ENCODE data around the gene SPSB1.
"Not testable (repeated sequence)": the region's sequence is repeated elsewhere in the genome, so short reads cannot be mapped to it uniquely, and the experiment has no call there.

SPSB1 gene

GRCh38 chr1:9382643-9383491 lies 90.2 kb downstream of the SPSB1 start:
- DNase-seq (ENCODE audit: low spot score) = no peak
- TF ChIP-seq, protein P1, sequence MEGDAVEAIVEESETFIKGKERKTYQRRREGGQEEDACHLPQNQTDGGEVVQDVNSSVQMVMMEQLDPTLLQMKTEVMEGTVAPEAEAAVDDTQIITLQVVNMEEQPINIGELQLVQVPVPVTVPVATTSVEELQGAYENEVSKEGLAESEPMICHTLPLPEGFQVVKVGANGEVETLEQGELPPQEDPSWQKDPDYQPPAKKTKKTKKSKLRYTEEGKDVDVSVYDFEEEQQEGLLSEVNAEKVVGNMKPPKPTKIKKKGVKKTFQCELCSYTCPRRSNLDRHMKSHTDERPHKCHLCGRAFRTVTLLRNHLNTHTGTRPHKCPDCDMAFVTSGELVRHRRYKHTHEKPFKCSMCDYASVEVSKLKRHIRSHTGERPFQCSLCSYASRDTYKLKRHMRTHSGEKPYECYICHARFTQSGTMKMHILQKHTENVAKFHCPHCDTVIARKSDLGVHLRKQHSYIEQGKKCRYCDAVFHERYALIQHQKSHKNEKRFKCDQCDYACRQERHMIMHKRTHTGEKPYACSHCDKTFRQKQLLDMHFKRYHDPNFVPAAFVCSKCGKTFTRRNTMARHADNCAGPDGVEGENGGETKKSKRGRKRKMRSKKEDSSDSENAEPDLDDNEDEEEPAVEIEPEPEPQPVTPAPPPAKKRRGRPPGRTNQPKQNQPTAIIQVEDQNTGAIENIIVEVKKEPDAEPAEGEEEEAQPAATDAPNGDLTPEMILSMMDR (IDR thresholded peaks at IDR 0.05; ENCODE audit: extremely low read depth, insufficient read depth, missing control alignments) = no peak
- in situ Hi-C loops (cut with MboI; ENCODE audit: low pct_unique_long_range_greater_than_20kb, low sequenced_read_pairs, unreplicated experiment) = no loop called here

DNA sequence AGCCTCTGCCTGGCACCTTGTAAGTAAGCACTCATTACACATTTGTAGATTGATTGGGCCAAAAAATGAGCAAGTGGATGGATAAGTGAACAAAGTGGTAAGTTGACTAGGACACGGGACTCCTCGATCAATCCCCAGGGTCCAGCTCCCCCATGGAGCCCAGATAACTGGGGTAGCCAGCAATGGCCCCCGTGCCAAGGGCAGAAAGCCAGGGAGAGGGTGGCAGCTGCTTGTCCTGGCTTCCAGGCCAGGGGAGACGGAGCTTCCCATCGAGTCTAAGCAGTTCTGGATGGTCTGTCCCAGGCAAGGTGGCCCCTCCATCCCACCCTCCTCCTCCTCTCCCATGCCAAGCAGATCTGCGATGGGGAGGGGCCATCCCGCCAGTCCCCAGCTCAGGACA lies 91.4 kb downstream of the SPSB1 start:
- in situ Hi-C loops (cut with MboI; ENCODE audit: low pct_unique_long_range_greater_than_20kb, low sequenced_read_pairs, unreplicated experiment) = no loop called here
- TF ChIP-seq, protein P1 (IDR thresholded peaks at IDR 0.05; ENCODE audit: extremely low read depth, insufficient read depth, missing control alignments) = no peak
- DNase-seq (ENCODE audit: low spot score) = no peak

GRCh38 chr1:9384751-9385245 lies 92.1 kb downstream of the SPSB1 start:
- DNase-seq (ENCODE audit: low spot score) = no peak
- TF ChIP-seq, protein P1 (IDR thresholded peaks at IDR 0.05; ENCODE audit: extremely low read depth, insufficient read depth, missing control alignments) = no peak
- in situ Hi-C loops (cut with MboI; ENCODE audit: low pct_unique_long_range_greater_than_20kb, low sequenced_read_pairs, unreplicated experiment) = no loop called here

GRCh38 chr1:9385392-9385791 lies 92.7 kb downstream of the SPSB1 start:
- in situ Hi-C loops (cut with MboI; ENCODE audit: low pct_unique_long_range_greater_than_20kb, low sequenced_read_pairs, unreplicated experiment); DNase-seq (ENCODE audit: low spot score): not testable (repeated sequence)

DNA sequence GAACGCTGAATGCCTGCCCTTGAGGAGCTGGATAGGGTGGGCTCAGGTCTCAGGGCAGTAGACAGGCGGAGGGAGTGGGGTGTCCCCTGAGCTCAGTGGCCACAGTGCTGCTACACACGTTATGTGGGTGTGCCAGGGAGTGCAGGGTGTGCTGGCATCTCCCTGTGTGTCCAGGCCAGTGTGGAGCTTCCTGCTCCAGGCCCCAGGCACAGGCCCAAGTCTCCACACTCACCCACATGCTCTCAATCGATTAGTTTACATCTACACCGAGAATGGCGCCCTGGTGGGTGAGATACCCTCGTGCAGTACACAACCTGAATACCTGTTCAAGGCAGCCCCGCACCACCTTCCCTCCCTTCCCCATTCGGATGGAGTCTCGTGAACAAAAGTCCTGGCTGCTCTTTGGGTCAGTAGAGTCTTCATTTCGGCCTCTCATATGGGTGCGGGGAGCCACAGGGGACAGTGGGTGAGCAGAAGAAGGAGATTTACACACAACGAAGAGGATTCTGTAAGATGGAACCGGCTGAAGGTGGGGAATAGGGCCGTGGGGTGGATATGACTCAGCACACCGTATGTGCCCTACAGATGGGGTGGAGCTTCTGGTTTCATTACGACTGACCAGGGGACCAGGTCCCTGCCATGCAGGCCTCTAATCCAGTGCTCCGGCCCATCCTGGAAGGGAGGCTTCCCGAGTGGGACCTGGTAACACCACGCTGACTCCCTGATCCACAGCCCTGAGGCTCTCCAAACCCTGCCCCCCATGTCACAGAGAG lies 93.3 kb downstream of the SPSB1 start:
- TF ChIP-seq, protein P1 (IDR thresholded peaks at IDR 0.05; ENCODE audit: extremely low read depth, insufficient read depth, missing control alignments) = no peak
- no peak for DNase-seq (ENCODE audit: low spot score)

GRCh38 chr1:9388335-9389180 lies 95.9 kb downstream of the SPSB1 start:
- in situ Hi-C loops (cut with MboI; ENCODE audit: low pct_unique_long_range_greater_than_20kb, low sequenced_read_pairs, unreplicated experiment) = no loop called here

More for the DNA sequence above, 93.3 kb downstream of the SPSB1 start:
- in situ Hi-C loops (cut with MboI; ENCODE audit: low pct_unique_long_range_greater_than_20kb, low sequenced_read_pairs, unreplicated experiment) = no loop called here

More at GRCh38 chr1:9388335-9389180, 95.9 kb downstream of the SPSB1 start:
- no peak for DNase-seq (ENCODE audit: low spot score)
- TF ChIP-seq, protein P1 (IDR thresholded peaks at IDR 0.05; ENCODE audit: extremely low read depth, insufficient read depth, missing control alignments) = no peak

Data from GM13977 (cell line).